Measurements from ENCODE around the gene ZNF831.

- TF ChIP-seq CTCF (IDR thresholded peaks at IDR 0.05; ENCODE audit: insufficient read depth, low read depth, low read length) = no peak
- TF ChIP-seq EZH2 (IDR thresholded peaks at IDR 0.05; ENCODE audit: insufficient read depth, low read length) = no peak
These were observed 40.5 kb upstream of the ZNF831 start for GRCh38 chr20:59123011-59123677.

Data from astrocyte (in vitro differentiated cells and primary cell).